ENCODE data around the gene SLC16A10.

DNA sequence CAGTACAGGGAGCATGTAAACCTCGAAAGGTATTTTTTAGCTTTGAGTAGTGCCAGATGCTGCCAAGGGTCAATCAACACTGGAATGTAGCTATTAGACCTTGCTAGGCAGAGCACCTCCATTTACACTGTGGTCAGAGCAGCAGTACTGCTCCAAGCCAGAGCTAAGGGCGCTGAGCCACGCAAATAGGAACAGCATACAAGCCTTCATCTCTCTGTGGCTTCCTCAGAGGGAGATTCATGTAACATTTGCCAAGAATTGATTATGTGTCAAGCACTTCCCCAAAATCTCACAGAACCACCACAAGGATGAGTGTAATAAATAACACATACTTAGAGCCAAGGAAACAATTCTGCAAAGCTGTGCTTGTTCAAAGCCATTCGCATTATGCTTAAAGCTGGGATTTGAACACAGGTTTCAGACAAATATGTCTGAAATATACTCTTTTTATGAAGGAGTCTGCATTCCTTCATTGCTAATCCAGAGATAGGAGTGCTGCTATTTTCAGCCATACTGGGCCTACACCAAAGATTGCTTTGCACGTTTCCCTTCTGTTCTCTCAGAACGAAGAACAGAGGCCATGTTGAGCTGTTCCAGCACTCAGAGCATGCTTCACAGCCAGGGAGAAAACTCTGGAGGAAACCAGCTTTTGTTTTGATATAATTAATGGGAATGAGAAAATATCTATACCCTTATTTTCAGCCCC is 97.7 kb downstream of the SLC16A10 start:
- no peak for TF ChIP-seq TCF12 (IDR thresholded peaks at IDR 0.05; ENCODE audit: low read depth)
- TF ChIP-seq EGR1 (IDR thresholded peaks at IDR 0.05), result no peak
- TF ChIP-seq RAD21 (IDR thresholded peaks at IDR 0.05; ENCODE audit: low read depth), result no peak
- TF ChIP-seq CEBPB (IDR thresholded peaks at IDR 0.05), result no peak
- TF ChIP-seq, protein P1, sequence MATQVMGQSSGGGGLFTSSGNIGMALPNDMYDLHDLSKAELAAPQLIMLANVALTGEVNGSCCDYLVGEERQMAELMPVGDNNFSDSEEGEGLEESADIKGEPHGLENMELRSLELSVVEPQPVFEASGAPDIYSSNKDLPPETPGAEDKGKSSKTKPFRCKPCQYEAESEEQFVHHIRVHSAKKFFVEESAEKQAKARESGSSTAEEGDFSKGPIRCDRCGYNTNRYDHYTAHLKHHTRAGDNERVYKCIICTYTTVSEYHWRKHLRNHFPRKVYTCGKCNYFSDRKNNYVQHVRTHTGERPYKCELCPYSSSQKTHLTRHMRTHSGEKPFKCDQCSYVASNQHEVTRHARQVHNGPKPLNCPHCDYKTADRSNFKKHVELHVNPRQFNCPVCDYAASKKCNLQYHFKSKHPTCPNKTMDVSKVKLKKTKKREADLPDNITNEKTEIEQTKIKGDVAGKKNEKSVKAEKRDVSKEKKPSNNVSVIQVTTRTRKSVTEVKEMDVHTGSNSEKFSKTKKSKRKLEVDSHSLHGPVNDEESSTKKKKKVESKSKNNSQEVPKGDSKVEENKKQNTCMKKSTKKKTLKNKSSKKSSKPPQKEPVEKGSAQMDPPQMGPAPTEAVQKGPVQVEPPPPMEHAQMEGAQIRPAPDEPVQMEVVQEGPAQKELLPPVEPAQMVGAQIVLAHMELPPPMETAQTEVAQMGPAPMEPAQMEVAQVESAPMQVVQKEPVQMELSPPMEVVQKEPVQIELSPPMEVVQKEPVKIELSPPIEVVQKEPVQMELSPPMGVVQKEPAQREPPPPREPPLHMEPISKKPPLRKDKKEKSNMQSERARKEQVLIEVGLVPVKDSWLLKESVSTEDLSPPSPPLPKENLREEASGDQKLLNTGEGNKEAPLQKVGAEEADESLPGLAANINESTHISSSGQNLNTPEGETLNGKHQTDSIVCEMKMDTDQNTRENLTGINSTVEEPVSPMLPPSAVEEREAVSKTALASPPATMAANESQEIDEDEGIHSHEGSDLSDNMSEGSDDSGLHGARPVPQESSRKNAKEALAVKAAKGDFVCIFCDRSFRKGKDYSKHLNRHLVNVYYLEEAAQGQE (IDR thresholded peaks at IDR 0.05; ENCODE audit: low read depth), result no peak
- TF ChIP-seq FOXM1 (IDR thresholded peaks at IDR 0.05; ENCODE audit: borderline replicate concordance, low read depth), result no peak
- no peak for TF ChIP-seq YY1 (IDR thresholded peaks at IDR 0.05; ENCODE audit: low read depth)

Measured in Ishikawa (cell line).